Hepatocyte (in vitro differentiated cells): ENCODE data around the gene RGS11.

Experiments
- EZH2 ChIP-seq: fragments of 200-600 bp; sonication (generic); IDR thresholded peaks from 2 replicates; pipeline ENCODE4 v1.6.1; 2016; ENCODE audit warnings: antibody characterized with exemption, mild to moderate bottlenecking, borderline replicate concordance
- EZH2phosphoT487 ChIP-seq: fragments of 200-600 bp; sonication (generic); IDR thresholded peaks from one replicate; pipeline ENCODE4 v1.6.1; 2018; ENCODE audit warnings: antibody characterized with exemption, mild to moderate bottlenecking, low read depth, moderate library complexity; ENCODE audit not compliant: unreplicated experiment, severe bottlenecking
- TF ChIP-seq, protein P1 (sequence below): fragments of 200-600 bp; sonication (generic); IDR thresholded peaks from 2 replicates; pipeline ENCODE4 v1.5.1; 2016; ENCODE audit warnings: antibody characterized with exemption, mild to moderate bottlenecking; ENCODE audit not compliant: poor library complexity

DNA sequence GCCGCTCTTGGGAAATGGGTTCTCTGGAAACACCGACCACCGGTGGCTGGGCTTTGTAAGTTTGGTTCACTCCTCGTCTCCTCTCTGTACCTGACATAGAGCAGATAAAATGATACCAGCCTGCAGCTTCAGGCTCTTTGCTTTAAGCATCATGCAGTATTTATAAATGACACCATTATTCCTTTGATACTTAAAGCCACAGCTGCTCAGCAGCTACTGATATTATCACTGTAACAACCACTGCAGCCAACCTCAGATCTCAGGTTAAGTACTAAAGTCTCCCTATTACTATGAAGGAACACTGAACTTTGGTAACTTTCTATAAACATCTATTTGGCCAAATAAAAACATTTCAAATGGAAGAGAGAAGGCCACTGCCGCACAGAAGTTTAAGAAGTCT, 41.8 kb upstream of the RGS11 start:
- TF ChIP-seq, protein P1, sequence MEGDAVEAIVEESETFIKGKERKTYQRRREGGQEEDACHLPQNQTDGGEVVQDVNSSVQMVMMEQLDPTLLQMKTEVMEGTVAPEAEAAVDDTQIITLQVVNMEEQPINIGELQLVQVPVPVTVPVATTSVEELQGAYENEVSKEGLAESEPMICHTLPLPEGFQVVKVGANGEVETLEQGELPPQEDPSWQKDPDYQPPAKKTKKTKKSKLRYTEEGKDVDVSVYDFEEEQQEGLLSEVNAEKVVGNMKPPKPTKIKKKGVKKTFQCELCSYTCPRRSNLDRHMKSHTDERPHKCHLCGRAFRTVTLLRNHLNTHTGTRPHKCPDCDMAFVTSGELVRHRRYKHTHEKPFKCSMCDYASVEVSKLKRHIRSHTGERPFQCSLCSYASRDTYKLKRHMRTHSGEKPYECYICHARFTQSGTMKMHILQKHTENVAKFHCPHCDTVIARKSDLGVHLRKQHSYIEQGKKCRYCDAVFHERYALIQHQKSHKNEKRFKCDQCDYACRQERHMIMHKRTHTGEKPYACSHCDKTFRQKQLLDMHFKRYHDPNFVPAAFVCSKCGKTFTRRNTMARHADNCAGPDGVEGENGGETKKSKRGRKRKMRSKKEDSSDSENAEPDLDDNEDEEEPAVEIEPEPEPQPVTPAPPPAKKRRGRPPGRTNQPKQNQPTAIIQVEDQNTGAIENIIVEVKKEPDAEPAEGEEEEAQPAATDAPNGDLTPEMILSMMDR, result no peak
- no peak for TF ChIP-seq EZH2
- TF ChIP-seq EZH2phosphoT487, result no peak
